ENCODE measurements around the gene STK40. TPM values are rescaled to one million over a fixed set of nuclear protein-coding genes. Genes with fewer than 3 reads are reported as not detected.

The STK40 gene
- total RNA-seq, 4 donors from 2014 or later: 25.7 to 39.3 (median 30.0) TPM

DNA sequence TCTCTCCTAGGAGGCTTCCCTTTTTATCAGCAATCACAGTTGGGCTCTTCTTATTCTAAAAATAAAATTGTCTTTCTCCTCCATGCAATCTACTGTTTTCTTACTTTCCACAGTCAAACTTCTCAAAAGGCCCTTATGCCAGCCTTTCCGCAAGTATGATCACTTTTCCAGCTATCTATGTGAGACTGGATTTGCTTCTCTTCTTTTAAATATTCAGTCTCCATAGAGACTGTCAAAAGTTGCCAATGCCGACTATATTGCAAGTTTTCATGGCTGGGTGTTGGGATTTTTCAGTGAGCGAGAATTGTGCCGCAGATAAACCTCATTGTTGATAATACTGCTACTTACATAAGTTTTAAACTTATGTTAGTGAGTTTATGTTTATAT, 16.8 kb upstream of the STK40 start:
- Histone ChIP-seq H3K4me1 (peaks cover 0 to 10% (median 7%) of the 10 kb centered on the region in 4 donors), H3K36me3 (no peaks in the 10 kb centered on the region), H3K9me3 (no peaks in the 10 kb centered on the region), H3K4me3 (no peak overlapping the region), H3K27me3 (no peaks in the 10 kb centered on the region), H3K27ac (no peak overlapping the region)
- 90 to 92% methylated on average over 4 of the region's 4 CpGs for whole genome bisulfite sequencing, 2 donors
- TF ChIP-seq, protein P1, sequence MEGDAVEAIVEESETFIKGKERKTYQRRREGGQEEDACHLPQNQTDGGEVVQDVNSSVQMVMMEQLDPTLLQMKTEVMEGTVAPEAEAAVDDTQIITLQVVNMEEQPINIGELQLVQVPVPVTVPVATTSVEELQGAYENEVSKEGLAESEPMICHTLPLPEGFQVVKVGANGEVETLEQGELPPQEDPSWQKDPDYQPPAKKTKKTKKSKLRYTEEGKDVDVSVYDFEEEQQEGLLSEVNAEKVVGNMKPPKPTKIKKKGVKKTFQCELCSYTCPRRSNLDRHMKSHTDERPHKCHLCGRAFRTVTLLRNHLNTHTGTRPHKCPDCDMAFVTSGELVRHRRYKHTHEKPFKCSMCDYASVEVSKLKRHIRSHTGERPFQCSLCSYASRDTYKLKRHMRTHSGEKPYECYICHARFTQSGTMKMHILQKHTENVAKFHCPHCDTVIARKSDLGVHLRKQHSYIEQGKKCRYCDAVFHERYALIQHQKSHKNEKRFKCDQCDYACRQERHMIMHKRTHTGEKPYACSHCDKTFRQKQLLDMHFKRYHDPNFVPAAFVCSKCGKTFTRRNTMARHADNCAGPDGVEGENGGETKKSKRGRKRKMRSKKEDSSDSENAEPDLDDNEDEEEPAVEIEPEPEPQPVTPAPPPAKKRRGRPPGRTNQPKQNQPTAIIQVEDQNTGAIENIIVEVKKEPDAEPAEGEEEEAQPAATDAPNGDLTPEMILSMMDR (IDR thresholded peaks at IDR 0.05): no peak
- TF ChIP-seq POLR2A (IDR thresholded peaks at IDR 0.05): no peak
- no peak for TF ChIP-seq EP300 (IDR thresholded peaks at IDR 0.05)
- no peak for DNase-seq (ENCODE audit: low spot score in 2 of 2)

DNA sequence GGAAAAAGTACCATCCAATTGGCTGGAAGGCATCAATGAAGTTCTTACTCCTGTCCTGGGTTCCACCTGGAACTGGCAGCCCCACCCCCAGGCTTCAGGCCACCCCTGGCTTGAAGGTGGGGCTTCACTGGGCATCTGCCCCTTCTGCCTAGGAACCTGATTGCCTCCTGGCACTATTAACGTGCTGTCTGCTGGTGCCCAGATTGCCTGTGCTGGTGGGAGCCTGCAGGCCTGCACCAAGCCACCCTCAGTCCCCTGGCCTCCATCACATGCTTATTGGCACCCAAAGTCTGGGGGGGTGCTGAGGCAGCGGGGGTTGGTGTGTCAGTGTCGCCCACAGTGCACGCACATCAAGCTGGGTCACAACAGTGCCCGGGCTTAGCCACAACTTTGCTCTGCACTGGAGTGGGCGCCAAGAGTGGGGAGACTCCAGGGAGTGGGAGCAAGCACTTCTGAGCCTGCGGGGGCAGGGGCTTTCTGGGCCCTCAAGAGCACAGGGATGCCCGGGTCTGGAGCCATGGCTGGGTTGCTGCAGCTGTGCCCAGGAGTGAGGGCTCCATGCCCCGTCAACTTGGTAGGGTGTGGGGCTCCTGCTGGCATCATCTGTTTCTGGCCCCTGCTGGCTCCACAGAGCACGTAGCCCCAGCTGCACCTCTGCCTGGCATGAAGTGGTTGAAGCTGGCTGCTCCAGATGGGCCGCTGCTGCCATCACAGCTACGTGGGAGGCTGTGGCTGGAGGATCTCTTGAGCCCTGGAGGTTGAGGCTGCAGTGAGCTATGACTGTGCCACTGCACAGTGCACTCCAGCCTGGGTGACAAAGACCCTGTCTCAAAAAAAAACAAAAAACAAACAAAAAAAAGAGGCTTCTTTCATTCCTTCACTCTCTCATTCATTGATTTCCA, 16.1 kb upstream of the STK40 start:
- peaks cover 0 to 12% (median 8%) of the 10 kb centered on the region in 4 donors for H3K4me1 ChIP-seq
- H3K9me3 ChIP-seq: no peaks in the 10 kb centered on the region
- TF ChIP-seq, protein P1 (IDR thresholded peaks at IDR 0.05): no peak
- TF ChIP-seq EP300 (IDR thresholded peaks at IDR 0.05): no peak
- no peak for TF ChIP-seq POLR2A (IDR thresholded peaks at IDR 0.05)
- peak overlapping the region in 1 of 4 donors; percentile 7 for H3K4me3 ChIP-seq
- H3K27ac ChIP-seq: peak overlapping the region in 2 of 4 donors; percentile 24 to 50
- no peak for DNase-seq (ENCODE audit: low spot score in 2 of 2)
- 88 to 98% methylated on average over 7 to 12 of the region's 12 CpGs for WGBS, 2 donors
- no peaks in the 10 kb centered on the region for H3K27me3 ChIP-seq
- no peaks in the 10 kb centered on the region for H3K36me3 ChIP-seq

DNA sequence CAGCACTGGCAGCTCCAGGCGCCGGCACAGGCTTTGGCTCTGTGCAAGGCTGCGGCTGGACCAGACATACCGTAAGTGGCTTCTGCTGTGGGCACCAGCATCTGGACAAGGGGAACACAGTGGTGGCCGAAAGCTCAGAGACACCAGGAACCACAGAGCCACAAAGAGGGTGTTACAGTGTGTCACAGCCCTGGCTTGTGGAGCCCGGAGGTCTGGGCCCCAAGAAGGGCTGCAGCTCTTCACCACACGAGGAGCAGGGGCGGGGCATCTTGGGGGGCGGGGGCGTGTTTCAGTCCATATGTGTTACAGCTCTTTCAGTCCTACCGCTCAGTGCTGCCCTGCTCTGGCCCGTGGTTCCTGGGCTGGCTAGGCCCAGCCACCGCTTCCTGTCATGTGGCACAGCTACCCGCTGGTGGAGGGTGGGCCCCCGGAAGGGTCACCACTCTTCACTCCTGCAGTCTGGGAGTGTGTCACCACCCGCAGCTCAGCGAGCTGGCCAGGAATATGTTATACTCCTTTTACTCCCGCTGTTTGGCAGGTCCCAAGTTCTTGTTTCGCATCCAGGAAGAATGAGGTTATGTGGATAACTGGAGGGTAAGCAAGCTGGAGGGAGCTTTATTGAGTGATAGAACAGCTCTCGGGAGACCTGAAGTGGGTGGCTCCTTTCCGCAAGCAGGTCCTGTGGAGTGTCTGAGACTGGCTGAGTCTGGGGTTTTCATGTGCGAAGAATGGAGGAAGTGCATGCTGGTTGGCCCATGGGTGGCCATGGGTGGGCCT, 15.3 kb upstream of the STK40 start:
- H3K4me1 ChIP-seq: peaks cover 0 to 20% (median 14%) of the 10 kb centered on the region in 4 donors
- no peaks in the 10 kb centered on the region for H3K36me3 ChIP-seq
- DNase-seq (ENCODE audit: low spot score in 2 of 2): peak; percentile 40 to 47
- TF ChIP-seq POLR2A (IDR thresholded peaks at IDR 0.05): peak in 1 of 2 donors; percentile 12
- TF ChIP-seq EP300 (IDR thresholded peaks at IDR 0.05): no peak
- TF ChIP-seq, protein P1 (IDR thresholded peaks at IDR 0.05): no peak
- H3K27ac ChIP-seq: peak overlapping the region in 2 of 4 donors; percentile 24 to 50
- no peaks in the 10 kb centered on the region for H3K9me3 ChIP-seq
- 72 to 74% methylated on average over 19 to 22 of the region's 22 CpGs for WGBS, 2 donors
- H3K27me3 ChIP-seq: no peaks in the 10 kb centered on the region
- H3K4me3 ChIP-seq: peak overlapping the region in 1 of 4 donors; percentile 7

DNA sequence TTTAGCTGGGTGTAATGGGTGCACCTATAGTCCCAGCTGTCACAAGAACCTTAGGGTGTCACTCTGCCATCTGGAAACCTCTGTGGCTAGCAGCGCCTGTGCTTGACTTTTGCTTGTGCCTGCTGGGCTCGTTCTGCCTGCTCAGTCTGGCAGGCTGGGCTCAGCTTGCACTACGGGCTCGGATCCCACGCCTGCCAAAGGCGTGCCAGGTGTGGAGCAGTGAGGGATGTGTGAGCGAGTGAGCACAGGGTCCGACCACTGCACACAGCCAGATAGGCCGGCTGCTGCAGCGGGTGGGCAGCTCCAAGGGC, 14.7 kb upstream of the STK40 start:
- Histone ChIP-seq H3K27ac (peak overlapping the region in 2 of 4 donors; percentile 24 to 50), H3K4me3 (no peak overlapping the region), H3K4me1 (peaks cover 0 to 24% (median 14%) of the 10 kb centered on the region in 4 donors), H3K27me3 (no peaks in the 10 kb centered on the region), H3K9me3 (no peaks in the 10 kb centered on the region), H3K36me3 (no peaks in the 10 kb centered on the region)
- 86 to 92% methylated on average over 10 of the region's 10 CpGs for WGBS, 2 donors
- no peak for DNase-seq (ENCODE audit: low spot score in 2 of 2)
- TF ChIP-seq EP300 (IDR thresholded peaks at IDR 0.05): no peak
- TF ChIP-seq, protein P1 (IDR thresholded peaks at IDR 0.05): no peak
- no peak for TF ChIP-seq POLR2A (IDR thresholded peaks at IDR 0.05)
